Activated CD4-positive, CD25-positive, alpha-beta regulatory T cell (primary cell): ENCODE results near the gene TNIP3.

Experiments
- DNase-seq, 4 experiments: peaks; one replicate each; lab custom pipeline; 2025; lab: John Stamatoyannopoulos, UW

Gene TNIP3

DNA sequence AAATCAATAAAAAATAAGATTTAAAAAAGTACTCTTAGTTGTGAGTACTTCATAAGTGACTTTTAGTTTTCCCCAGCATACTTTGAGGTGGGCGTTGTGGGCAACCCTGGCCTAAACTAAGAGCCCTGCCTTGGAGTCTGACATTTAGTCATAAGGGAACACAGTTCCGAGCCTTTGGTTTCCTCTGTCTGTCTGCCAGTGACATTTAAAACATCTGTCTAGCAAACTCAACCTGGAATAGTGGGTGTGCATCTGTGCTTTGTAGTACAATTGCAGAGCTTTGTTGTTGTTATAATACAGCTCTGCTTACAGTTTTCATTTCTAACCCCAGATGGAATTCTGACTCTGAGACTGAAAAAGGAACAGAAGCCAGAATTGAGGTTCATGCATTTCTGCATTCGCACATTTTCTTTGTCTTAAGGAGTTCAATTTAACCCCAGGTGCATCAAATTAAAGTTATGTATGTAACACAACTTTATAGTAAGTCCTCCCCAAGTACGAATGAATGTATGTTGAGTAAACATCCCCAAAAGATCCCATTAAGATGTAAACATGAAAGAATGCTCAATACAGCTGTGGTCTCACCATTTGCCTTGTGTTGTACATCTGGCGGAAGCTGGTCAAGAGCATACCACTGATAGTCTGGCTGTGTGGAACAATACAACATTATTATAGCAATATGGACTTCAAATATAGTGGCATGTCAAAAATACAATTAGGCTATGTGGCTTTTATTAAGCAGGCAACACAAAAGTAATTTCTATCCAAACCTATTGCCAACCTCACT lies 25.9 kb downstream of the TNIP3 start:
- no peak for DNase-seq

DNA sequence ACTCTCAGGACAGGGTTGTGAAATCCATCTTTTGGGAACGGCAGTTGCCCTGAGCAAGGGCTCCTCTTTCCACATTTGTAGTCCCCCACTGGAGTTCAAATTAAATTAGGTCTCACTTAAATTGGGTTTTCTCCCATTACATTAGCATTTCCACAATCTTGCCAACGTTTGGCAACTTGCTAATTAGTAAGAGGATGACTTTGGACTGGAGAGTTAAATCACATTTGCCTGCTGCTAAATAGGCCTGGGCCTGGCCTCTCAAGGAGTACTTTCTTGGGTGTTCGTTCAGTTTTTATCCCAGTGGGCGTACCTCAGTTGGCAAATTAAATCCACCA lies 33.8 kb downstream of the TNIP3 start:
- no peak for DNase-seq

- DNase-seq = no peak
These were observed 34.4 kb downstream of the TNIP3 start for GRCh38 chr4:121129606-121130325.

GRCh38 chr4:121127100-121127499 lies 37.0 kb downstream of the TNIP3 start:
- DNase-seq = no peak

DNA sequence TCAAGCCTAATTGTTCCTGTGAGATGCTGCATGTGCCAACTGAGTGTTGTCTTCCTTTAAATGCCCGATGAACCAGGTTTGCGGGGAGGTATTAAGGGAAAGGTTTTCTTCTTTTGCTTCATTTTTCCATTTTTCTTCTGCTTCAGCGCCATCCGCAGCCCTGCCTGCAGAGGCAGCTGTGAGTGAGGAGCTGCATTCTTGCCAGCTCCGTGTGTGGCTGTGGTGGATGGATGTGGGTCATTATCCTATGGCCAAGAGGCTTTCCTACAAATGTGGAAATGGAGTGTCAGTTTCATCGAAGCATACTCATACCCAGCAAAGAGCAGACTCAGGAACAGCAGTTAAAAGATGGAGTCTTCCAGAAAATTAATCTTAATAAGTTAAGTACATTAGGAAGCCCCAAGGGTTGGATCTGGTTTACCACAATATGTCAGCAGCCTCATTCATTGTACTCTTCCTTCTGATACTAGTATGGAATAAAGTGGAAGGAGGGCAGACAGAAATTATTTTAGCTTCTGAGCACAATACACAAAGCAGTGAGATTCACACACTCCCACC lies 37.6 kb downstream of the TNIP3 start:
- DNase-seq = no peak

DNA sequence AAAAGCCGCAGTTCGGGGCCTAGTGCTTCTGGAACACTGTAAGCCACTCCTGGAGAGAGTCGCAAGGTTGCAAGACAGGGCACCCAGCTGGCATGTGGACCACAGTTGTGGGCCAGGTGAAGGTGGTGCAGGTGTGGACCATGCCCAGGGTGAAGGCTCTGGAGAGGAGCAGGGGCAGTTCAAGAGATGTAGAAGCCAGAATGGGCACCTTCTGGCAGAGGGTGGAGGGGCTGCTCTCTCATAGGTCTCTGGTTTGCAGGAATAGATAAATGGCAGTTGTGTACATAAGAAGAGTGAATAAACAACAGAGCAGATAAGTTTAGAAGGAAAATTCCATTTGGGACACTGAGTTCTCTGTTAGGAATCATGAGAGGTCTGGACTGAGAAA lies 38.6 kb downstream of the TNIP3 start:
- DNase-seq = no peak

DNA sequence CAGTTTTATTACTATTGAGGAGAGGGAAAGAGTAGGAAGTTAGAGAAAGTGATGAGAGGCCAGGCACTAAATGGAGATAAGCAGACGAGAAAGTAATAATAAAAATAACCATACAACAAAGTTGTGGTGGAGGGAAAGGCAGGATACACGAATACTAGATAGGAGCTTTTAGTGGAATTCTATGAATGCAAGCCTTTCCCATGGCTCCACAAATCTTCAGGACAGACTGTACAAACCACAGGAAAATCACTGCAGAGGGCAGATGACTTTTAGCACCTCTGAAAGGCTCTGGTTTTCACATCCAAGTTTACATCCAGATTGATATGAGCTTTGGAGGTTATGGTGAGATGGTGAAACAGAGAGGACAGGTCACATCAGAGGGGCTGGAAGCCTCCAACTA lies 41.5 kb downstream of the TNIP3 start:
- no peak for DNase-seq

DNA sequence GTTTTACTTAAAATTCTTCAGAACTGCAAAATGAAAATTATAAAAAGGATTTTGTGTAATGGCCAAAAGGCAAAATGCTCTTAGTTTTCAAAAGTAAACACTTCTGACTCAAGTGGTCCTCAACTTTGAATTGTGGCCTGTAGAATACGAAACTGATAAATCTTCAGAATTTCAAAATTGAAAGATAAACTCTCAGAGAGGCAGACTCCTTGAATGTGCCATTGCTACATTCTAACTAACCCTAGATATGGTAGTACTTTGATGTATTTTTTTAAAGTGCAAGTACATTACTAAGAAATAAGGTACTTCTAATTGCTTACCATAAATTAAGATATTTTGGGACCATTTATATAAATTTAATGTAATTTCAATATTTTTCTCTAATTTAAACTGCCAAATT lies 44.4 kb downstream of the TNIP3 start:
- no peak for DNase-seq

DNA sequence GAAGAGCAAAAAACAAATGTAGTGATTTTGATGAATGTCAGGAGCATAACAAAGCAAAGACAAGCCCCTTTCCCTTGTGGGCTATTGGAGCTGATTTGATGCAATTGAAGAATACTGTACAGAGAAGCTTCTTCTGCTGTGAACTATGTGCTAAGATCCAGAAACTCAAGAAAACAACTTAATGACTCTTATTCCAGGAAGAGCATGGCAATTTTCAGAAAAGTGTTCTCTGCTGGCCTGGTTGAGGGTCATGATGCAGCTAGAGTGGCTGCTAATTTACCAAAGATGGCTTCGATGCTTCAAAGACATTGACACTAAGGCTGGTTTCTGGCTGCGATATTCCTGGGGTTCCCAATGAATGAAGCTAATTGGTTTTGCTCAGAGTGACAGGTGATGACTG lies 45.8 kb downstream of the TNIP3 start:
- no peak for DNase-seq

- DNase-seq = no peak
These were observed 49.4 kb downstream of the TNIP3 start for GRCh38 chr4:121114756-121115155.

GRCh38 chr4:121112530-121112929 lies 51.6 kb downstream of the TNIP3 start:
- no peak for DNase-seq

- no peak for DNase-seq
These were observed 55.6 kb downstream of the TNIP3 start for GRCh38 chr4:121108557-121108956.

DNA sequence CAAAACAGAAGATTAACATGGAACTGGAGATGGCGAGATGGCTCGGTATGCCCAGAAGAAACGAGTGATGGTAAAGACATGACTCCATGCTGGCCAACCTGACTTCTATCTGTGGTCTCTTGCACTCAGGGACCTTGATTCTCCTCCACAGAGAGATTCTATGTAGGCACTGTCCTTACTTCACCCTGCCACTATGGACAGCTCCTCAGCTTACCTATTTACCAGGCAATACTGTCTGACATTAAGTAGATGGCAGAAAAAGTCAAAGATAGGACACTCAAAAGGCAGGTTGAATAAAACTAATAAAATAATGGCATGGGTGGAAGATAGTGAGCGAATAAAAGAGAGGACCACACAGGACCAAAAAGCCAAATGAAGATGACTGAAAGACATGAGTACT lies 56.6 kb downstream of the TNIP3 start:
- DNase-seq = no peak

DNA sequence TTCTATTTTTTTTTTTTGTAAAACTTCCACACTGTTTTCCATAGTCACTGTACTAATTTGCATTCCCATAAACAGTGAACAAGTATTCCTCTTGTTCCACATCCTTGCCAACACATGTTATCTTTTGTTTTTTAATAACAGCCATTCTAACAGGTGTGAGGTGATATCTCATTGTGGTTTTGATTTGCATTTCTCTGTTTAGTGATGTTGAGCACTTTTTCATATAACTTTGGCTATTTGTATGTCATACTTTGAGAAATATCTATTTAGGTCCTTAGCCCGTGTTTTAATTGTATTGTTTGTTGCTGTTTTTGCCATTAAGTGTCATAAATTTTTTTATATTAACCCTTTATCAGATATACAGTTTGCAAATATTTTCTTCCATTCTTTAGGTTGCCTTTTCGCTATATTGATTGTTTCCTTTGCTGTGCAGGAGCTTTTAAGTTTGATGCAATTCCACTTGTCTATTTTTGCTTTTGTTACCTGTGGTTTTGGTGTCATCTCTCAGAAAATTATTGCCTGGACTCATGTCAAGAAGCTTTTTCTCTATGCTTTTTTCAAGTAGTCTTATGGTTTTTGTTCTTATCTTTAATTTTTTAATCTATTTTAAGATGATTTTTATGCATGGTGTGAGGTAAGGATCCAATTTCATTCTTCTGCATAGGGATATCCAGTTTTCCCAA lies 63.9 kb downstream of the TNIP3 start:
- DNase-seq = no peak

DNA sequence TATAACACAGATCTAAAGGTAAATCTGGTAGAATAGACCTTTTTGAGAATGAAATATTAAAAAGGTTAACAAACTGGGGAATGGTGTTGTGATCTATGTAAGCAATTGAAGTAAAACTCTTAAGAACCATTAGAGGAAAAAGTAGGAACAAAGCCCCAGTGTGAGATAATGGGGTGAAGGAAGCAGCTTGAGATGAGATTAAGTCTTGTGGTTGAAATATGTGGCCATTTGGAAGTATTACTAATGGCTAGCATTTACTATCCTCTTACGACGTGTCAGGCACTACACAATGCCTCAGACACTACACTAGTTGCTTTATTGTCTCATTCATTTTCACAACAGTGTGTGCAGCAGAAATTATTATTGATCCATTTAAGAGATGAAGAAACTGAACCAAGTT lies 65.9 kb downstream of the TNIP3 start:
- no peak for DNase-seq

- DNase-seq = no peak
These were observed 67.5 kb downstream of the TNIP3 start for GRCh38 chr4:121096629-121097028.

DNA sequence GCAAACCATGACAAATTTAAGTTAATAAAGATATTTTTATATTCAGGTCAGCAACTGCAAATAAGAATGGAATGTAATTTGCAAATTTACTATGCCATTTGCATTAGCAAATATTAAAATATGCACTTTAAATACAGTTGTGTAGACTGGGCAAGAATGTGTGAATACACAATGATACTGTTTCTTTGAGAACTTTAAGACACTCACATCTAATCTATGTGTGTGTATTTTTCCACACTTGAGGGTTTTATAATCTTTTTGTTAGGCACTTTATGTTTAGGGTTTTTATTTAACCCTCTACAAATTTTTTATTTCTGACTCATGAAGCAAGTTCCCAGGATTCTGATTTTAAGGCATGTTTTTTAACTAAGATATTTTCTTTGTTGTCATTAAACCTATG lies 67.9 kb downstream of the TNIP3 start:
- DNase-seq = no peak

- DNase-seq = no peak
These were observed 69.7 kb downstream of the TNIP3 start for GRCh38 chr4:121094297-121094966.

DNA sequence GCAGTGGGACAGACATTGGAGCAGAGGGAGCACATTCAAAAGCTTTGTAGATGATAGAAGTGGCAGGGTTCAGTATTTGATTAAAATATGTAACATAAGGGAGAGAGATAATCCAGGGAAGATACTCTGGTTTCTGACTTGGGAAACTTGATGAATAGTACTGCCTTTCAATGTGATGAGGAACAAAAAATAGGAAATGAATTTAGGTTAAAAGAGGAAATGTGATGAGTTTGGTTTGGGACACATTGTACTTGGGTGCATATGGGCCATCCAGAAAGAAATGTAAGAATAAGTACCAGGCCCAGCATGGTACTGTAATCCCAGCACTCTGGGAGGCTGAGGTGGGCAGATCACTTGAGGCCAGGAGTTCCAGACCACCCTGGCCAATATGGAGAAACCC lies 70.9 kb downstream of the TNIP3 start:
- no peak for DNase-seq

DNA sequence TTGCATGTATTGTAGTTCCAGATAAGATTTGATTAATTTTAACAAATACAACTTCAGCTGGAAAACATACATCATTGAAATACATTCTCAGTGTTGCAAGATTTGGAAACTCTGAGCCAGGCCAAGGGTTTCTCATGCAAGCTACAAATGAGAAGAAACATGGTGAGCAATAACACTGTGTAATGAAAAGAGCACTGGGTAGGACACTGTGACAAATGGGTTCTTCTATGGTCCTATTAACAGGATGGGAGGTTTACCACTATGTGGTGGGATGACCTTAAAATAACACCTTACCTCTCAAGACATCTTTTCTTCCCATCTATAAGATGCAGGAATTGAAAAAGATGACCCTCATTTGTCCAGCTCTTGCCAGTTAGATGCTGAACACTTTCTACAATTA lies 72.2 kb downstream of the TNIP3 start:
- no peak for DNase-seq

- DNase-seq = no peak
These were observed 75.3 kb downstream of the TNIP3 start for GRCh38 chr4:121088867-121089266.
